Heart left ventricle (tissue), 16 donors: ENCODE measurements around the gene GGT6. TPM values are rescaled to one million over a fixed set of nuclear protein-coding genes. Genes with fewer than 3 reads are reported as not detected.

Experiments used
- ATAC-seq, 4 donors: fragments of 200-7000 bp; cut with Tn5 transposase; one replicate each; pipeline ENCODE4 v1.9.1; 2020 to 2022; ENCODE audit warnings: moderate library complexity in 4 of 4, mild to moderate bottlenecking in 3 of 4, moderate number of reproducible peaks in 1 of 4
- DNase-seq, 5 donors: peaks; one replicate each; pipeline ENCODE4 v3.0.0-alpha.2; 2020
- H3K27ac ChIP-seq, 12 donors: fragments of 200-600 bp; sonication (generic) in 4 of 12; one replicate each; pipeline versions ENCODE4 v1.5.0 to v1.8.0; 2016 to 2022; ENCODE audit warnings: mild to moderate bottlenecking in 2 of 12
- H3K27me3 ChIP-seq, 9 donors: fragments of 200-600 bp; sonication (generic) in 2 of 9; one replicate each; pipeline versions ENCODE4 v1.5.1 to v1.8.0; 2016 to 2022; ENCODE audit warnings: mild to moderate bottlenecking in 3 of 9
- H3K36me3 ChIP-seq, 9 donors: fragments of 200-600 bp; sonication (generic) in 2 of 9; one replicate each; pipeline versions ENCODE4 v1.5.0 to v1.8.0; 2018 to 2022; ENCODE audit warnings: mild to moderate bottlenecking in 2 of 9
- H3K4me1 ChIP-seq, 12 donors: fragments of 200-600 bp; sonication (generic) in 4 of 12; one replicate each; pipeline versions ENCODE4 v1.5.0 to v1.8.0; 2016 to 2022; ENCODE audit warnings: mild to moderate bottlenecking in 3 of 12
- H3K4me3 ChIP-seq, 12 donors: fragments of 200-600 bp; sonication (generic) in 4 of 12; one replicate each; pipeline versions ENCODE4 v1.5.0 to v1.8.0; 2017 to 2022; ENCODE audit warnings: mild to moderate bottlenecking in 9 of 12, moderate library complexity in 4 of 12
- H3K9me3 ChIP-seq, 12 donors: fragments of 200-600 bp; sonication (generic) in 4 of 12; one replicate each; pipeline versions ENCODE4 v1.5.0 to v1.8.0; 2016 to 2022; ENCODE audit warnings: mild to moderate bottlenecking in 1 of 12
- CTCF ChIP-seq, 12 donors: fragments of 200-600 bp; sonication (generic) in 4 of 12; IDR thresholded peaks; one replicate each; pipeline versions ENCODE4 v1.5.0 to v1.8.0; 2018 to 2022; ENCODE audit warnings: antibody characterized with exemption in 12 of 12, mild to moderate bottlenecking in 5 of 12
- POLR2A ChIP-seq, 2 donors: fragments of 450-650 bp; IDR thresholded peaks; one replicate each; pipeline ENCODE4 v1.6.1; 2017; ENCODE audit warnings: antibody characterized with exemption in 2 of 2, mild to moderate bottlenecking in 2 of 2, moderate library complexity in 2 of 2
- WGBS, 4 donors: extraction: QIAGEN DNeasy Blood & Tissue Kit in 2 of 4; methylation state at CpG; one replicate each; pipeline versions ENCODE4 v1.1.5 to v1.1.7; 2013 to 2018; 5-methylcytosine and 5-hydroxymethylcytosine counted together
- intact Hi-C, 10 donors: fragments of 100-400 bp; cut with DNase I; formaldehyde crosslinking; loops; one replicate each; pipeline versions ENCODE4 v1.11.1 to v1.14.2; 2022
- polyA plus RNA-seq, 2 donors: library from polyadenylated mRNA; stranded (reverse); fragments of 200-250 nt; gene quantifications; one replicate each; pipeline ENCODE4 v1.2.3, GENCODE V29; 2013
- total RNA-seq, 9 donors: library from RNA; depleted of rRNA in 2 of 9; stranded (reverse); fragments of >200 nt in 2 of 9; fragmentation: NEBNext Ultra II Directional in 3 of 9; extraction: Animal tissue kit (Norgen Biotek cat#: 25700) in 3 of 9; gene quantifications; one replicate each; pipeline versions ENCODE4 v1.1.0 to v1.2.4, GENCODE V29; 2016 to 2023
- donor health status: ischemic (EF 13 %, LVEDD 7.1; RV severe dilation, severe dysfunction).
- donor health status: healthy with polysubstance abuse.
- donor health status: DM: no; HTN: yes; CAD: no.
- donor health status: DM: no; HTN: no; CAD: no.
- donor health status: ischemic (EF 25% LVEDD 6.9; RV normal size, moderate dysfunction).
- donor health status: ischemic (EF 25% LVEDD 5.7; RV mildly dilated, moderate dysfunction).
- donor health status: healthy.
- donor health status: DM: yes; HTN: yes; CAD: no.
- donor health status: ischemic (EF 35%, LVEDD 5.7; RV mildly dilated, moderate dysfunction).
- donor health status: nonischemic (EF 11% LVEDD 7.7; RV severe dilation, severe dysfunction).
- donor health status: DM: yes; HTN: yes; CAD: no.
- donor health status: PGD.
- donor health status: ischemic (EF 29% LVEDD 5.4; RV normal size, mild dysfunction).
- donor health status: nonischemic (EF 23%, LVEDD 6.1; RV moderate dilation, normal function).

Gene GGT6
- total and polyA plus RNA-seq, 11 donors: not detected

- Histone ChIP-seq H3K4me3 (peak overlapping the region; percentile 53 to 72 (median 62)), H3K27me3 (peaks cover 0 to 30% (median 10%) of the 10 kb centered on the region in 9 donors), H3K27ac (peak overlapping the region; percentile 56 to 86 (median 74)), H3K36me3 (no peaks in the 10 kb centered on the region), H3K4me1 (peaks cover 0 to 68% (median 22%) of the 10 kb centered on the region in 12 donors), H3K9me3 (no peaks in the 10 kb centered on the region)
- 21 to 38% (median 26%) methylated on average over 7 to 12 of the region's 12 CpGs for WGBS, 4 donors
- intact Hi-C loops: loop anchor here in 1 of 10 donors (2.0 kb wide), 1 partner anchor 41 kb away; no protein-coding TSS in a partner anchor
- TF ChIP-seq POLR2A (IDR thresholded peaks at IDR 0.05): no peak
- peak in 11 of 12 donors; percentile 16 to 55 (median 34) for TF ChIP-seq CTCF (IDR thresholded peaks at IDR 0.05)
- ATAC-seq (peak; percentile 28 to 72 (median 65)), DNase-seq (peak in 2 of 5 donors; percentile 63 to 65)
Observed at GRCh38 chr17:4583782-4584100, 23.4 kb upstream of the GGT6 start.

- H3K4me1 ChIP-seq: peaks cover 0 to 62% (median 20%) of the 10 kb centered on the region in 12 donors
- ATAC-seq (no peak), DNase-seq (no peak)
- peak overlapping the region in 1 of 12 donors; percentile 82 for H3K27ac ChIP-seq
- H3K4me3 ChIP-seq: peak overlapping the region in 4 of 12 donors; percentile 57 to 70 (median 64)
- 78 to 86% (median 82%) methylated on average over 3 of the region's 3 CpGs for WGBS, 4 donors
- peaks cover 0 to 30% (median 10%) of the 10 kb centered on the region in 9 donors for H3K27me3 ChIP-seq
- TF ChIP-seq POLR2A (IDR thresholded peaks at IDR 0.05): no peak
- TF ChIP-seq CTCF (IDR thresholded peaks at IDR 0.05): no peak
- H3K36me3 ChIP-seq: no peaks in the 10 kb centered on the region
- intact Hi-C loops: no loop called here
- H3K9me3 ChIP-seq: no peaks in the 10 kb centered on the region
Observed at GRCh38 chr17:4583206-4583605, 22.8 kb upstream of the GGT6 start.

GRCh38 chr17:4582691-4583090 lies 22.3 kb upstream of the GGT6 start:
- no peak overlapping the region for H3K27ac ChIP-seq
- no peaks in the 10 kb centered on the region for H3K9me3 ChIP-seq
- DNase-seq (no peak), ATAC-seq (no peak)
- peaks cover 0 to 30% (median 10%) of the 10 kb centered on the region in 9 donors for H3K27me3 ChIP-seq
- no peak overlapping the region for H3K4me3 ChIP-seq
- TF ChIP-seq CTCF (IDR thresholded peaks at IDR 0.05): no peak
- TF ChIP-seq POLR2A (IDR thresholded peaks at IDR 0.05): no peak
- intact Hi-C loops: no loop called here
- 79 to 90% (median 84%) methylated on average over 6 to 8 of the region's 8 CpGs for WGBS, 4 donors
- no peaks in the 10 kb centered on the region for H3K36me3 ChIP-seq
- peaks cover 0 to 57% (median 17%) of the 10 kb centered on the region in 12 donors for H3K4me1 ChIP-seq

GRCh38 chr17:4582101-4582501 lies 21.7 kb upstream of the GGT6 start:
- ATAC-seq (no peak), DNase-seq (no peak)
- intact Hi-C loops: no loop called here
- TF ChIP-seq POLR2A (IDR thresholded peaks at IDR 0.05) (no peak), CTCF (IDR thresholded peaks at IDR 0.05) (no peak)
- Histone ChIP-seq H3K36me3 (no peaks in the 10 kb centered on the region), H3K9me3 (no peaks in the 10 kb centered on the region), H3K27me3 (peaks cover 0 to 30% (median 10%) of the 10 kb centered on the region in 9 donors), H3K27ac (no peak overlapping the region), H3K4me3 (no peak overlapping the region), H3K4me1 (peaks cover 0 to 51% (median 12%) of the 10 kb centered on the region in 12 donors)
- 64 to 73% (median 70%) methylated on average over 6 to 7 of the region's 7 CpGs for WGBS, 4 donors
